Gastrocnemius medialis (tissue), 4 donors: Measurements from ENCODE around the gene DCAF12. TPM values are rescaled to one million over a fixed set of nuclear protein-coding genes. Genes with fewer than 3 reads are reported as not detected.

Source experiments
- ATAC-seq, 2 donors: fragments of 150-250 bp; one replicate each; pipeline ENCODE4 v1.9.1; 2016
- DNase-seq, 2 donors: peaks; one replicate each; pipeline ENCODE4 v3.0.0-alpha.2; 2019
- H3K27ac ChIP-seq, 4 donors: fragments of 200-600 bp; sonication (generic); 1 replicate in 1 of 4; 2 replicates in 3 of 4; pipeline ENCODE4 v1.5.1; 2016 to 2018; ENCODE audit warnings: mild to moderate bottlenecking in 2 of 4, moderate library complexity in 1 of 4
- H3K27me3 ChIP-seq, 3 donors: fragments of 200-600 bp; sonication (generic) in 2 of 3; 1 replicate in 1 of 3; 2 replicates in 2 of 3; pipeline versions ENCODE4 v1.5.1 to v1.6.0; 2016 to 2019; ENCODE audit warnings: mild to moderate bottlenecking in 1 of 3, moderate library complexity in 1 of 3
- H3K36me3 ChIP-seq, 2 donors: fragments of 200-600 bp; sonication (generic) in 1 of 2; one replicate each; pipeline ENCODE4 v1.5.1; 2017 to 2018
- H3K4me1 ChIP-seq, 2 donors: fragments of 200-600 bp; sonication (generic) in 1 of 2; one replicate each; pipeline ENCODE4 v1.5.1; 2016 to 2017; ENCODE audit warnings: mild to moderate bottlenecking in 2 of 2
- H3K4me3 ChIP-seq, 4 donors: fragments of 200-600 bp; sonication (generic) in 3 of 4; 1 replicate in 1 of 4; 2 replicates in 3 of 4; pipeline ENCODE4 v1.5.1; 2016 to 2019; ENCODE audit warnings: mild to moderate bottlenecking in 2 of 4
- H3K9me3 ChIP-seq, 3 donors: fragments of 200-600 bp; sonication (generic) in 2 of 3; 1 replicate in 1 of 3; 2 replicates in 2 of 3; pipeline ENCODE4 v1.5.1; 2016 to 2019
- POLR2A ChIP-seq, 2 donors: fragments of 450-650 bp; IDR thresholded peaks; one replicate each; pipeline ENCODE4 v1.6.1; 2017; ENCODE audit warnings: antibody characterized with exemption in 2 of 2, mild to moderate bottlenecking in 2 of 2, moderate library complexity in 2 of 2
- in situ Hi-C, 4 donors: fragments of 200-750 bp; cut with MboI; loops; one replicate each; pipeline versions ENCODE4 v1.15.0 to v1.8.0; 2017; ENCODE audit warnings: low sequenced_read_pairs in 4 of 4
- intact Hi-C: fragments of 100-400 bp; cut with DNase I; formaldehyde crosslinking; loops from one replicate; pipeline ENCODE4 v1.15.1; 2023; ENCODE audit warnings: low total_unique reads
- total RNA-seq, 4 donors: library from RNA; depleted of rRNA; stranded (reverse); fragments of >200 nt; gene quantifications; one replicate each; pipeline versions ENCODE4 v1.1.0 to v1.2.3, GENCODE V29; 2016
- TF ChIP-seq, protein P1 (sequence below), 5 experiments: fragments of 450-650 bp in 3 of 5; fragments of 200-600 bp in 2 of 5; sonication (generic) in 2 of 5; IDR thresholded peaks in 4 of 5; conservative IDR thresholded peaks in 1 of 5; 1 replicate in 4 of 5; 2 replicates in 1 of 5; pipeline ENCODE4 v1.5.1; 2016 to 2019; ENCODE audit warnings: antibody characterized with exemption in 5 of 5, mild to moderate bottlenecking in 3 of 5, moderate library complexity in 3 of 5

Gene DCAF12
- total RNA-seq, 4 donors from 2014 or later = 19.4 to 33.7 (median 26.7) TPM

DNA sequence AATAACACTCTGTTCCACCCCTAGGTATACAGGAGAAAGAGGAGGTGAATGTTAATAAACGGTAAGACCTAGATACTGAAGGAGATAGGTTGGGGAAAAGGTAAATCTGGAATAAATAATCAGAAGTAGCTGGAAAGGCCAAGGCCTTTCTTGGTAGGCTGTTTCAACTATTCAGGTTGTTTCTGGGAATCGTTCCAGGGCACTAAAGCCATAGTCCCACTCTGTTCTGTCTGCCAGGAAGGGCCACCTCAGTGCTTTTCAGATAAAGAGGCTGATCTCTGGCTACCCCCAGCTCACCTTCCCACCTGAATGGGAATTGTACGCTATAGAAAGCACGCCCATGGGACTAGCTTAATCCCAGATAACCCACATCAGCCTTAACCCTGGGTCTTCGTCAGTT, 32.9 kb downstream of the DCAF12 start:
- H3K27ac ChIP-seq = no peak overlapping the region
- intact Hi-C loops (no loop called here), in situ Hi-C loops (no loop called here)
- no peak for ATAC-seq
- no peaks in the 10 kb centered on the region for H3K27me3 ChIP-seq
- no peaks in the 10 kb centered on the region for H3K9me3 ChIP-seq
- TF ChIP-seq, protein P1, sequence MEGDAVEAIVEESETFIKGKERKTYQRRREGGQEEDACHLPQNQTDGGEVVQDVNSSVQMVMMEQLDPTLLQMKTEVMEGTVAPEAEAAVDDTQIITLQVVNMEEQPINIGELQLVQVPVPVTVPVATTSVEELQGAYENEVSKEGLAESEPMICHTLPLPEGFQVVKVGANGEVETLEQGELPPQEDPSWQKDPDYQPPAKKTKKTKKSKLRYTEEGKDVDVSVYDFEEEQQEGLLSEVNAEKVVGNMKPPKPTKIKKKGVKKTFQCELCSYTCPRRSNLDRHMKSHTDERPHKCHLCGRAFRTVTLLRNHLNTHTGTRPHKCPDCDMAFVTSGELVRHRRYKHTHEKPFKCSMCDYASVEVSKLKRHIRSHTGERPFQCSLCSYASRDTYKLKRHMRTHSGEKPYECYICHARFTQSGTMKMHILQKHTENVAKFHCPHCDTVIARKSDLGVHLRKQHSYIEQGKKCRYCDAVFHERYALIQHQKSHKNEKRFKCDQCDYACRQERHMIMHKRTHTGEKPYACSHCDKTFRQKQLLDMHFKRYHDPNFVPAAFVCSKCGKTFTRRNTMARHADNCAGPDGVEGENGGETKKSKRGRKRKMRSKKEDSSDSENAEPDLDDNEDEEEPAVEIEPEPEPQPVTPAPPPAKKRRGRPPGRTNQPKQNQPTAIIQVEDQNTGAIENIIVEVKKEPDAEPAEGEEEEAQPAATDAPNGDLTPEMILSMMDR (IDR thresholded peaks at IDR 0.05 in 4 of 5, conservative IDR thresholded peaks at IDR 0.05 in 1 of 5) = no peak
- no peak for TF ChIP-seq POLR2A (IDR thresholded peaks at IDR 0.05)
- no peak for DNase-seq
- H3K4me3 ChIP-seq = no peak overlapping the region
- peaks cover 0 to 86% of the 10 kb centered on the region in 2 donors for H3K36me3 ChIP-seq
- peaks cover 0 to 4% of the 10 kb centered on the region in 2 donors for H3K4me1 ChIP-seq

DNA sequence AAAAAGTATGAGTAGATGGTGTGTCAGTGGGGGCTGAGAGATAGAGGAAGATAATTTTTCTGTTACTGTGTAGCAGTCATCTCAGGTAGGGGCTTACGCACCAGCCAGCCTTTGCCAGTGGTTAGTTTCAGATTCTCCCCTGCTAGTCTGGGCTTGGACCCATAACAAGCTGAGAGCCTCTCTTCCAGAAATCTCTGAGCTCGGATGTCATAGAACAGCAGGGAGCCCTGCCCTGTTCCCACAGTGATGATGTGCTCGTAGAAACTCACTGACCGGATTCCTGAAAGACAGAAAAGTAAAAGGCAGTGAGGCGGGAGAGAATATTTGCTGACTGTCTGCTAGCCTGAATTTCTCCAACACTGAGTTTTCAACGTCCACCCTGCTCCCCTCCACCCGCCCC, 37.2 kb downstream of the DCAF12 start:
- ATAC-seq = no peak
- DNase-seq = no peak
- Histone ChIP-seq H3K4me1 (peaks cover 24 to 29% of the 10 kb centered on the region in 2 donors), H3K36me3 (peaks cover 0 to 71% of the 10 kb centered on the region in 2 donors), H3K4me3 (no peak overlapping the region), H3K27me3 (no peaks in the 10 kb centered on the region), H3K9me3 (no peaks in the 10 kb centered on the region), H3K27ac (peak overlapping the region in 3 of 4 donors; percentile 40 to 64 (median 49))
- TF ChIP-seq, protein P1 (IDR thresholded peaks at IDR 0.05 in 4 of 5, conservative IDR thresholded peaks at IDR 0.05 in 1 of 5) = no peak
- no peak for TF ChIP-seq POLR2A (IDR thresholded peaks at IDR 0.05)
- in situ Hi-C loops = no loop called here
- intact Hi-C loops = loop anchor here (5.0 kb wide), 1 partner anchor 1537 kb away; the partner anchor contains the start of genes SMIM27 and TOPORS

DNA sequence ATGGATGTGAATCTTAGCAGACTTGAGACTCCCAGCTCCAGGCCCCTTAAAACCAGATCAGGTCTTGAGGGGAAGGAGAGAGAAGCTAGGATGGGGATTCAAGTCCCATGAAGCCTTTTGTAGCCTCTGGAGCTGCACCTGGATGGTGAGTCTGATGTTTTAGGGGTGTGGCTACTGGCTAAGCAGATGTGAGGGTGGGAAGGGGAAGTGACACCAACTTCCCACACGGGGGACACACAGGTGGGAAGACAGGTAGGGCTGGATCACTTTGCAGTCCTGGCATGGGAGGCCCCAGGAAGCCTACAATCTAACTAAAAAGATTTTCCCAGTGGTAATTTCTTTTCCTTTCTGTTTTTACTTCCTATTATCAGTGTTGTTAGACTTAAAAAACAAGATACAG, 39.1 kb downstream of the DCAF12 start:
- H3K9me3 ChIP-seq = no peaks in the 10 kb centered on the region
- ATAC-seq (no peak), DNase-seq (no peak)
- in situ Hi-C loops = no loop called here
- peaks cover 41 to 44% of the 10 kb centered on the region in 2 donors for H3K4me1 ChIP-seq
- intact Hi-C loops = loop anchor here (5.0 kb wide), 1 partner anchor 1535 kb away; the partner anchor contains the start of genes SMIM27 and TOPORS
- no peaks in the 10 kb centered on the region for H3K27me3 ChIP-seq
- H3K4me3 ChIP-seq = no peak overlapping the region
- H3K36me3 ChIP-seq = peaks cover 0 to 53% of the 10 kb centered on the region in 2 donors
- H3K27ac ChIP-seq = peak overlapping the region; percentile 80 to 91 (median 89)
- TF ChIP-seq, protein P1 (IDR thresholded peaks at IDR 0.05 in 4 of 5, conservative IDR thresholded peaks at IDR 0.05 in 1 of 5) = no peak
- TF ChIP-seq POLR2A (IDR thresholded peaks at IDR 0.05) = no peak

DNA sequence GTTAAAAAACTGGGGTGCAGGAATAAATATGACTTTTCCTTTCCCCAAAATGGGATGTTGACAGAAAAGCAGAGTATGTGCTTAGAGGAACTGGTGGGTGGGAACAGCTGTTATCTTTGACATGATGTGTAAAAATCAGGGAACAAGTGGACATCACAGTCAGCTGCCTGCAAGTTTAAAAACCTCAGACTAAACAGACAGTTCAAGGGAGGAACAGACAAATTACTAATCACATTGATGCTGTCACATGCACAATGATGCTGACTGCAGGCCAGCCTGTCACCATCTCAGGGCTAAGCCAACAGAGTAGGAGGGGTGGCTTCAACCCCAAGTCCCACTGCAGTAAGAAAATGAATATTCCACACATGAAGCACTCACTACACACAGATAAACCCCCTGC, 39.6 kb downstream of the DCAF12 start:
- TF ChIP-seq, protein P1 (IDR thresholded peaks at IDR 0.05 in 4 of 5, conservative IDR thresholded peaks at IDR 0.05 in 1 of 5) = no peak
- no peak for TF ChIP-seq POLR2A (IDR thresholded peaks at IDR 0.05)
- H3K4me3 ChIP-seq = no peak overlapping the region
- peak overlapping the region; percentile 80 to 91 (median 89) for H3K27ac ChIP-seq
- peaks cover 0 to 48% of the 10 kb centered on the region in 2 donors for H3K36me3 ChIP-seq
- no peak for DNase-seq
- ATAC-seq = no peak
- no peaks in the 10 kb centered on the region for H3K27me3 ChIP-seq
- intact Hi-C loops = loop anchor here (5.0 kb wide), 1 partner anchor 1535 kb away; the partner anchor contains the start of genes SMIM27 and TOPORS
- peaks cover 41 to 44% of the 10 kb centered on the region in 2 donors for H3K4me1 ChIP-seq
- in situ Hi-C loops = no loop called here
- no peaks in the 10 kb centered on the region for H3K9me3 ChIP-seq
